NCI-H526 (cell line): Measurements from ENCODE around the gene INVS.
"Not testable (repeated sequence)": the region's sequence is repeated elsewhere in the genome, so short reads cannot be mapped to it uniquely, and the experiment has no call there.

Experiments
- DNase-seq, 2 experiments: peaks; one replicate each; lab custom pipeline; 2025; lab: John Stamatoyannopoulos, UW

Gene INVS

DNA sequence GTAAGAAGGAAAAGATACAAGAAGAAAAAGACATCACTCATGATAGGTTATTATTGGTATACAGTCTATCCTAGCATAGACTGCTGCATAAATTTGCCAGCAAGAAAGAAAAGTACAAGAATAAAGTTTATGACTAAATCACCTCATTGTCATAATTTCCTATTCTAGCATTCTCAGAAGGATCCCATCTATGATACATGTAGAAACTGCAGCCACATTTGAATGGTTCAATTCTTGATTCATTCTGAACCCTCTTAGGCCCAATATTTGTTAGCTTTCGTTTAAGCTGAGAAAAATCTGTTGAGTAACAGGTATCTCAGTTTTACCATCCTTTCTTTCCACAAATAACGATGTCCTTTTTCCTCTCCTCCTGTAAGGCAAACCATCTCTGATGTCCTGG is 21.2 kb downstream of the INVS start:
- DNase-seq, result no peak

DNA sequence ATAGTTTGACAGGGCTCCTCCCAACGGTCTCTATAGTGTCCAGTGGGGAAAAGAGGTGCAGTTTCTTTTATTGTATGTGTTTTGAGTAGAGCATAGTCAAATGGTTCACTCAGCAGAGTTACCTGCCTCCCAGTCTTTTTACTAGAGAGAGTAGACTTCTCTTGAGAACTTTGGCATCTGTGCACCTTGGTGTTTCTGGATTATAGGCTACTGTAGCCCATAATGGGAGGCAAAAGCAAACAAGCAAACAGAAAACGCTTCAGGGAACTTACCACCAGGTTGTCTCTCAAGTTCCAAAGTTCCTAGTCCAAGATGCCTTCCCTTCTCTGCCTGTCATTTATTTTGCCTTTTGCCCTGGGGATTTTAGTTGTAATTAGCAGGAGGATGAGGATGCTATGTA is 26.2 kb downstream of the INVS start:
- no peak for DNase-seq

- no peak for DNase-seq
Observed at GRCh38 chr9:100125910-100126309, 26.9 kb downstream of the INVS start.

GRCh38 chr9:100126423-100126822 is 27.4 kb downstream of the INVS start:
- DNase-seq, result no peak

GRCh38 chr9:100129772-100130171 is 30.7 kb downstream of the INVS start:
- DNase-seq, result no peak

DNA sequence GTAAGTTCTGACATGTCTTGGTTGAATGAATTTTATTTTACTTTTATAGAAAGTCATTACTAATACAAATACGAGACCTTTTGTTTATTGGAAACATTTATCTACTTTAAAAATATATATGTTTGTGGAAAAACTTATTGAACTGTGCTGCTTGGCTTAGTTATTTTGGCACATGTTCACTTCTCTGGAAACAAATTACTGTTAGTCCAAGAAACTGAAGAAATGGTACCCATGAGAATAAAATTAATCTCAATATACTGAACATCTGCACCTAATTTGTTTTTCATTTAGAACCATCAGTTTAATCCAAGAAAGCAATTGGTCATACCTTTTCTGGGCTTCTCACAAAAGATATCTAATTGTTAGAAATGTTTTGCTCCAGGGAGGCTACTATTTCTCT is 32.2 kb downstream of the INVS start:
- DNase-seq, result no peak

DNA sequence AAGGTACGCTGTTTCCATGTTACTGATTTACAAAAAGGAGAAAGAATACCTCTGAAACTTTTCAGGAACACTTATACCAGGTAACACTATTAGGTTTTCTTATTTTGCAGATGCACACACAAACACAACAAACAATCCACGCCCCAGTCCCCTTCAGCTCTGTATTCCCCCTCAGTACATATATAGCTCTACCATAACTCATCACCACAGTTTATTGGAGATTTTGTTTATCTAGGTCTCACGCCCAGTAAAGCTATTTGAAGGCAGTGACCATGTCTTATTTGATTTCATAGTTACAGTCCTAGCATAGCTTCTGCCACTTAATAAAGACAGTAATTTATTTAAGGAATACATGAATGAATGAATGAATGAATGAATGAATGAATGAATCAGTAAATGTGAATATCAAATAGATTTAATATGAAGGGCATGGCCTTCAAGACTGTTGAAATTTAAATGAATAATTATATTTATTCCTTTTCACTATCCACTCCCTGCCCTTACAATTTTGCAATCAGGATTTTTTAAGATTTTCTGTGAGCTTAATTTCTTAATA is 32.9 kb downstream of the INVS start:
- DNase-seq, result no peak

GRCh38 chr9:100134731-100135130 is 35.7 kb downstream of the INVS start:
- DNase-seq, result no peak

GRCh38 chr9:100136799-100137198 is 37.8 kb downstream of the INVS start:
- DNase-seq, result not testable (repeated sequence)

DNA sequence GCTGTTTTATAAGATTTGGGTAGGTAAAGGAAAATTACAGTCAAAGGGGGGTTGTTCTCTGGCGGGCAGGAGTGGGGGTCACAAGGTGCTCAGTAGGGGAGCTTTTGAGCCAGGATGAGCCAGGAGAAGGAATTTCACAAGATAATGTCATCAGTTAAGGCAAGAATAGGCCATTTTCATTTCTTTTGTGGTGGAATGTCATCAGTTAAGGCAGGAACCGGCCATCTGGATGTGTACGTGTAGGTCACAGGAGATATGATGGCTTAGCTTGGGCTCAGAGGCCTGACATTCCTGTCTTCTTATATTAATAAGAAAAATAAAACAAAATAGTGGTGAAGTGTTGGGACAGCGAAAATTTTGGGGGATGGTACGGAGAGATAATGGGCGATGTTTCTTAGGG is 41.3 kb downstream of the INVS start:
- DNase-seq, result not testable (repeated sequence)

- not testable (repeated sequence) for DNase-seq
Observed at GRCh38 chr9:100141862-100142261, 42.8 kb downstream of the INVS start.

GRCh38 chr9:100145167-100145934 is 46.3 kb downstream of the INVS start:
- not testable (repeated sequence) for DNase-seq

GRCh38 chr9:100145976-100146375 is 46.9 kb downstream of the INVS start:
- not testable (repeated sequence) for DNase-seq

DNA sequence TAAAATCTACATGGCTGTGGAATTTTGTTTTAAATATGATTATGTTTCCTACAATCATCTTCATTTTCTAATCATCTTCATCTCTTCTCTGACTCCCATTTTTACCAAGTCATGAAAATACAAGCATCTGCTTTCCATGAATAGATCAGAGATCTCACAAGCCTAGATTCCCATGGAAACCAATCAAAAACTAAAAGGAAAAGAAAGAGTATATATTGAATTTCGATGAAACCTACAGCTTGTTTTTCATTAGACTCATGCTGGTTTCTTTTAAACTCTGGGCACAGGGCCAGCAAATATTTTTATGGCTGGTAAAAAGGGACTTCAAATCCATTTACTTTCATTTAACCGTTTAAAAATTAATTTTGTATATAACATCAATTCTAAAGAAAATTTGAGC is 51.2 kb downstream of the INVS start:
- DNase-seq, result no peak

- no peak for DNase-seq
Observed at GRCh38 chr9:100160021-100160420, 61.0 kb downstream of the INVS start.

- DNase-seq, result no peak
Observed at GRCh38 chr9:100167176-100167575, 68.1 kb downstream of the INVS start.

GRCh38 chr9:100167915-100168654 is 69.0 kb downstream of the INVS start:
- DNase-seq, result no peak

DNA sequence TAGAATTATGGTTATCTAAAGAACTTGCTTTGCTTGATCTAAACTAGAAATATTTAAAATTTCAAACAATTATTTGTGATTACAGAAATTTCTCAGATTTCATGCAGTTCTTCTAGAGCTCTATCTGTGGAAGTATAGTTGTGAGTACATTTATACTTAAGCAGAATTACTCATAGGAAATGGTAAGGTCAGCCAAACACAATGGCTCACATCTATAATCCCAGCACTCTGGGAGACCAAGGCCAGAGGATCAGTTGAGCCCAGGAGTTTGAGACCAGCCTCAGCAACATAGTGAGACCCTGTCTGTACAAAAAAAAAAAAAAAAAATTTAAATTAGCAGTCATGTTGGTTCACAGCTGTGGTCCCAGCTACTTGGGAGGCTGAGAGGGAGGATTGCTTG is 71.0 kb downstream of the INVS start:
- no peak for DNase-seq

GRCh38 chr9:100170556-100170955 is 71.5 kb downstream of the INVS start:
- no peak for DNase-seq

DNA sequence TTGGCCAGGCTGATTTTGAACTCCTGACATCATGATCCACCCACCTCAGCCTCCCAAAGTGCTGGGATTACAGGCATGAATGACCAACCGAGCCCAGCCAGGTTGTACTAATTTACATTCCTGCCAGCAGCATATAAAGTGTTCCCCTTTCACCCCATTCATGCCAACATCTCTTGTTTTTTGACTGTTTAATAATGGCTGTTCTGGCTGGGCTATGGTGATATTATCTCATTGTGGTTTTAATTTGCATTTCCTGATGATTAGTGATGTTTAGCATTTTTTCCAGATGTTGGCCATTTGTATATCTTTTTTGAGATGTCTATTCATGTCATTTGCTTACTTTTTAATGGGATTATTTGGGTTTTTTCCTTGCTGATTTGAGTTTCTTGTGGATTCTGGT is 87.3 kb downstream of the INVS start:
- no peak for DNase-seq

GRCh38 chr9:100190339-100190738 is 91.3 kb downstream of the INVS start:
- no peak for DNase-seq

GRCh38 chr9:100191264-100191663 is 92.2 kb downstream of the INVS start:
- no peak for DNase-seq

GRCh38 chr9:100193078-100193477 is 94.0 kb downstream of the INVS start:
- DNase-seq, result no peak
